ENCODE results near the gene C3orf22. TPM values are rescaled to one million over a fixed set of nuclear protein-coding genes. Genes with fewer than 3 reads are reported as not detected.
A peak's percentile ranks its signal among the peaks of the same experiment; 100 is the strongest.
"Not testable (repeated sequence)": the region's sequence is repeated elsewhere in the genome, so short reads cannot be mapped to it uniquely, and the experiment has no call there.

The C3orf22 gene
- total RNA-seq, 1 donor from 2014 or later: 0.38 TPM

GRCh38 chr3:126537116-126537729, 21.5 kb downstream of the C3orf22 start:
- peak in 1 of 2 experiments; percentile 10 for DNase-seq (ENCODE audit: low spot score in 2 of 2, unreplicated experiment in 2 of 2)
- Mint-ChIP-seq H3K4me1 (no peaks in the 10 kb centered on the region), H3K27me3 (ENCODE audit: low read depth) (peaks cover 48% of the 10 kb centered on the region), H3K9me3 (no peaks in the 10 kb centered on the region), H3K27ac (no peak overlapping the region), H3K4me3 (no peak overlapping the region), H3K36me3 (no peaks in the 10 kb centered on the region)
- no peak for TF ChIP-seq CTCF (IDR thresholded peaks at IDR 0.05; ENCODE audit: unreplicated experiment)

GRCh38 chr3:126536126-126536525, 22.6 kb downstream of the C3orf22 start:
- H3K27me3 Mint-ChIP-seq (ENCODE audit: low read depth): peaks cover 54% of the 10 kb centered on the region
- TF ChIP-seq CTCF (IDR thresholded peaks at IDR 0.05; ENCODE audit: unreplicated experiment): no peak
- no peaks in the 10 kb centered on the region for H3K4me1 Mint-ChIP-seq
- H3K9me3 Mint-ChIP-seq: no peaks in the 10 kb centered on the region
- no peaks in the 10 kb centered on the region for H3K36me3 Mint-ChIP-seq
- no peak overlapping the region for H3K27ac Mint-ChIP-seq
- no peak for DNase-seq (ENCODE audit: low spot score in 2 of 2, unreplicated experiment in 2 of 2)
- no peak overlapping the region for H3K4me3 Mint-ChIP-seq

GRCh38 chr3:126535636-126536035, 23.1 kb downstream of the C3orf22 start:
- no peak for TF ChIP-seq CTCF (IDR thresholded peaks at IDR 0.05; ENCODE audit: unreplicated experiment)
- H3K9me3 Mint-ChIP-seq: no peaks in the 10 kb centered on the region
- peaks cover 54% of the 10 kb centered on the region for H3K27me3 Mint-ChIP-seq (ENCODE audit: low read depth)
- no peaks in the 10 kb centered on the region for H3K4me1 Mint-ChIP-seq
- H3K36me3 Mint-ChIP-seq: no peaks in the 10 kb centered on the region
- H3K4me3 Mint-ChIP-seq: no peak overlapping the region
- no peak for DNase-seq (ENCODE audit: low spot score in 2 of 2, unreplicated experiment in 2 of 2)
- H3K27ac Mint-ChIP-seq: no peak overlapping the region

GRCh38 chr3:126534716-126535115, 24.0 kb downstream of the C3orf22 start:
- H3K4me3 Mint-ChIP-seq; H3K9me3 Mint-ChIP-seq; H3K27ac Mint-ChIP-seq; DNase-seq (ENCODE audit: low spot score in 2 of 2, unreplicated experiment in 2 of 2); H3K4me1 Mint-ChIP-seq; H3K36me3 Mint-ChIP-seq: not testable (repeated sequence)
- peaks cover 54% of the 10 kb centered on the region for H3K27me3 Mint-ChIP-seq (ENCODE audit: low read depth)

GRCh38 chr3:126533506-126533905, 25.2 kb downstream of the C3orf22 start:
- Mint-ChIP-seq H3K27me3 (ENCODE audit: low read depth) (peaks cover 54% of the 10 kb centered on the region), H3K27ac (no peak overlapping the region), H3K9me3 (no peaks in the 10 kb centered on the region), H3K4me1 (peaks cover 3% of the 10 kb centered on the region), H3K4me3 (no peak overlapping the region), H3K36me3 (no peaks in the 10 kb centered on the region)
- TF ChIP-seq CTCF (IDR thresholded peaks at IDR 0.05; ENCODE audit: unreplicated experiment): no peak
- no peak for DNase-seq (ENCODE audit: low spot score in 2 of 2, unreplicated experiment in 2 of 2)

GRCh38 chr3:126531051-126531330, 27.7 kb downstream of the C3orf22 start:
- Mint-ChIP-seq H3K36me3 (no peaks in the 10 kb centered on the region), H3K9me3 (no peaks in the 10 kb centered on the region), H3K4me3 (no peak overlapping the region), H3K27ac (no peak overlapping the region), H3K4me1 (peaks cover 3% of the 10 kb centered on the region), H3K27me3 (ENCODE audit: low read depth) (peaks cover 57% of the 10 kb centered on the region)
- DNase-seq (ENCODE audit: low spot score in 2 of 2, unreplicated experiment in 2 of 2): no peak
- TF ChIP-seq CTCF (IDR thresholded peaks at IDR 0.05; ENCODE audit: unreplicated experiment): no peak
